Thoracic aorta (tissue), 2 donors: ENCODE measurements around the gene MYADM. TPM values are rescaled to one million over a fixed set of nuclear protein-coding genes. Genes with fewer than 3 reads are reported as not detected.
A peak's percentile ranks its signal among the peaks of the same experiment; 100 is the strongest.

ENCODE experiments used
- ATAC-seq: fragments of 150-250 bp; one replicate; pipeline ENCODE4 v1.8.0; 2017; ENCODE audit warnings: low read depth; ENCODE audit not compliant: insufficient number of reproducible peaks, low FRiP score
- DNase-seq: peaks from one replicate; pipeline ENCODE4 v3.0.0-alpha.2; 2020; ENCODE audit warnings: low spot score
- H3K27ac ChIP-seq, 2 donors: fragments of 200-600 bp; sonication (generic); 1 replicate in 1 of 2; 2 replicates in 1 of 2; pipeline ENCODE4 v1.5.1; 2016; ENCODE audit warnings: mild to moderate bottlenecking in 2 of 2, moderate library complexity in 2 of 2
- H3K27me3 ChIP-seq: fragments of 200-600 bp; sonication (generic); replicated peaks from 2 replicates; pipeline ENCODE4 v1.6.0; 2016; ENCODE audit warnings: mild to moderate bottlenecking; ENCODE audit not compliant: insufficient read depth
- H3K36me3 ChIP-seq: fragments of 200-600 bp; sonication (generic); one replicate; pipeline ENCODE4 v1.5.1; 2016
- H3K4me1 ChIP-seq, 2 donors: fragments of 200-600 bp; sonication (generic); 1 replicate in 1 of 2; 2 replicates in 1 of 2; pipeline versions ENCODE4 v1.5.1 to v1.6.0; 2016; ENCODE audit warnings: low read depth in 2 of 2, mild to moderate bottlenecking in 1 of 2; ENCODE audit not compliant: control insufficient read depth in 1 of 2
- H3K4me3 ChIP-seq: fragments of 200-600 bp; sonication (generic); 2 replicates; pipeline ENCODE4 v1.5.1; 2016; ENCODE audit warnings: mild to moderate bottlenecking
- H3K9me3 ChIP-seq: fragments of 200-600 bp; sonication (generic); 2 replicates; pipeline ENCODE4 v1.5.1; 2016
- total RNA-seq, 2 donors: library from RNA; depleted of rRNA; stranded (reverse); fragments of >200 nt; gene quantifications; one replicate each; pipeline versions ENCODE4 v1.1.0 to v1.2.3, GENCODE V29; 2016
- TF ChIP-seq, protein P1 (sequence below): fragments of 200-600 bp; sonication (generic); IDR thresholded peaks from one replicate; pipeline ENCODE4 v1.5.1; 2019; ENCODE audit warnings: antibody characterized with exemption

MYADM gene
- total RNA-seq, 2 donors from 2014 or later = 151 to 300 TPM

DNA sequence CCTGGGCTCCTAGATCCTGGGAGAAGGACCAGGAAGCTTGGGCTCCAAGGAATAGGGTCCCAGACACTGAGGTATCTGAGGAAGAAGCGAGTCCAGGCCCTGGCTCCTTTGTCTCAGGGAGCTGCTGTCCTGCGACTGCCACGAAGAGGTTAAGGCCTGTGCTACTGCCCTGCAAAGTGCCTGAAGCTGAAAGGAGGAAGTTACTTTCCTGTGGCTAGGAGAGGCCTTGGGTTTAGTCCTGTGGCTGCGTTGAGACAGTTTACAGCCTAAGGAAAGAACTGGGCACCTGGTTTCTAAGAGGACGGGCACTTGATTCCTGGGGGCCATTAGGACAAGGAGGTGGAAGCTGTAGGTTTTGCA, 2.8 kb downstream of the MYADM start:
- H3K27ac ChIP-seq = peak overlapping the region; percentile 94 to 95
- TF ChIP-seq, protein P1, sequence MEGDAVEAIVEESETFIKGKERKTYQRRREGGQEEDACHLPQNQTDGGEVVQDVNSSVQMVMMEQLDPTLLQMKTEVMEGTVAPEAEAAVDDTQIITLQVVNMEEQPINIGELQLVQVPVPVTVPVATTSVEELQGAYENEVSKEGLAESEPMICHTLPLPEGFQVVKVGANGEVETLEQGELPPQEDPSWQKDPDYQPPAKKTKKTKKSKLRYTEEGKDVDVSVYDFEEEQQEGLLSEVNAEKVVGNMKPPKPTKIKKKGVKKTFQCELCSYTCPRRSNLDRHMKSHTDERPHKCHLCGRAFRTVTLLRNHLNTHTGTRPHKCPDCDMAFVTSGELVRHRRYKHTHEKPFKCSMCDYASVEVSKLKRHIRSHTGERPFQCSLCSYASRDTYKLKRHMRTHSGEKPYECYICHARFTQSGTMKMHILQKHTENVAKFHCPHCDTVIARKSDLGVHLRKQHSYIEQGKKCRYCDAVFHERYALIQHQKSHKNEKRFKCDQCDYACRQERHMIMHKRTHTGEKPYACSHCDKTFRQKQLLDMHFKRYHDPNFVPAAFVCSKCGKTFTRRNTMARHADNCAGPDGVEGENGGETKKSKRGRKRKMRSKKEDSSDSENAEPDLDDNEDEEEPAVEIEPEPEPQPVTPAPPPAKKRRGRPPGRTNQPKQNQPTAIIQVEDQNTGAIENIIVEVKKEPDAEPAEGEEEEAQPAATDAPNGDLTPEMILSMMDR = no peak
- peaks cover 36 to 62% of the 10 kb centered on the region in 2 donors for H3K4me1 ChIP-seq
- H3K36me3 ChIP-seq = peaks cover 36% of the 10 kb centered on the region
- DNase-seq (no peak), ATAC-seq (no peak)
- H3K27me3 ChIP-seq = no peaks in the 10 kb centered on the region
- H3K9me3 ChIP-seq = no peaks in the 10 kb centered on the region
- H3K4me3 ChIP-seq = peak overlapping the region; percentile 88

DNA sequence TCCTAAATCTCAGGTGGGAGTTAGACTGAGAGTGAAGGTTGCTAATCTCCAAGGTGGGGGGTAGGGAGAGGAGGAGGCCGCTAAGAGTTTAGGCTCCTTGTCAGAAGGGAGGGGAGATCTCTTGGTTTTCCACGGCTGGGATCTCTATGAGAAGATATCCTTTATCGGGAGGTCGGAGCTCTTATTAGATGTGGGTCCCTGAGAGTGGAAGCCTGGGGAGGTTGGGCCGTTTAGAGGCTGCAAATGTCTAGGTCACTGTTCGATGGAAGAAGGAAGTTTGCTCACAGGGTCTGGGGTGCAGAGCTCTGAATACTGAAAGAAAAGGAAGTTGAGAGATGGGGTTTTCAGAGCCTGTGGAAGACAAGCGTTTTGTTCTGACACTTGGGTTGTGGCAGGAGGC, 3.8 kb downstream of the MYADM start:
- peaks cover 33 to 58% of the 10 kb centered on the region in 2 donors for H3K4me1 ChIP-seq
- no peak overlapping the region for H3K4me3 ChIP-seq

DNA sequence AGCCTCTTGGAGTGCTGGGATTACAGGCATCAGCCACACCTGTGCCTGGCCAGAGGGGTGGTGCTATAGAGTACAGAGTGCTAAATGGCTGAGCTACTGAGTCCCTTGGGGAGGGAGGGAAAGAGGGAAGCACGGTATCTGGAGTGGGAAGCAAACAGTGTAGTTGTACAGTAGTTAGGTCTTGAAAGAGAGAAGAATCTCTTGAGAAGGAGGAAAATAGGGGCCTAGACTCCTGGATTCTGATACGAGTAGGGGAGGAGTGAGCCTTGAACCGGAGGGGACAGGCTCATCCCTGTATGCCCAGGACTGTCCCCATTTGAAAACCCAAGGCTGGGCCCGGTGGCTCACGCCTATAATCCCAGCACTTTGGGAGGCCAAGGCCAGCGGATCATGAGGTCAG, 5.1 kb downstream of the MYADM start:
- DNase-seq (no peak), ATAC-seq (no peak)
- Histone ChIP-seq H3K36me3 (peaks cover 44% of the 10 kb centered on the region), H3K27me3 (no peaks in the 10 kb centered on the region), H3K4me3 (no peak overlapping the region), H3K27ac (no peak overlapping the region), H3K9me3 (no peaks in the 10 kb centered on the region), H3K4me1 (peaks cover 26 to 50% of the 10 kb centered on the region in 2 donors)
- TF ChIP-seq, protein P1 = no peak

More for the DNA sequence above, 3.8 kb downstream of the MYADM start:
- TF ChIP-seq, protein P1 = no peak
- peak overlapping the region in 1 of 2 donors; percentile 8 for H3K27ac ChIP-seq
- H3K27me3 ChIP-seq = no peaks in the 10 kb centered on the region
- H3K36me3 ChIP-seq = peaks cover 41% of the 10 kb centered on the region
- ATAC-seq (no peak), DNase-seq (no peak)
- H3K9me3 ChIP-seq = no peaks in the 10 kb centered on the region

DNA sequence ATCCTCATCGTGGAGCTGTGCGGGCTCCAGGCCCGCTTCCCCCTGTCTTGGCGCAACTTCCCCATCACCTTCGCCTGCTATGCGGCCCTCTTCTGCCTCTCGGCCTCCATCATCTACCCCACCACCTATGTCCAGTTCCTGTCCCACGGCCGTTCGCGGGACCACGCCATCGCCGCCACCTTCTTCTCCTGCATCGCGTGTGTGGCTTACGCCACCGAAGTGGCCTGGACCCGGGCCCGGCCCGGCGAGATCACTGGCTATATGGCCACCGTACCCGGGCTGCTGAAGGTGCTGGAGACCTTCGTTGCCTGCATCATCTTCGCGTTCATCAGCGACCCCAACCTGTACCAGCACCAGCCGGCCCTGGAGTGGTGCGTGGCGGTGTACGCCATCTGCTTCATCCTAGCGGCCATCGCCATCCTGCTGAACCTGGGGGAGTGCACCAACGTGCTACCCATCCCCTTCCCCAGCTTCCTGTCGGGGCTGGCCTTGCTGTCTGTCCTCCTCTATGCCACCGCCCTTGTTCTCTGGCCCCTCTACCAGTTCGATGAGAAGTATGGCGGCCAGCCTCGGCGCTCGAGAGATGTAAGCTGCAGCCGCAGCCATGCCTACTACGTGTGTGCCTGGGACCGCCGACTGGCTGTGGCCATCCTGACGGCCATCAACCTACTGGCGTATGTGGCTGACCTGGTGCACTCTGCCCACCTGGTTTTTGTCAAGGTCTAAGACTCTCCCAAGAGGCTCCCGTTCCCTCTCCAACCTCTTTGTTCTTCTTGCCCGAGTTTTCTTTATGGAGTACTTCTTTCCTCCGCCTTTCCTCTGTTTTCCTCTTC, 6.3 kb downstream of the MYADM start:
- peaks cover 44% of the 10 kb centered on the region for H3K36me3 ChIP-seq

DNA sequence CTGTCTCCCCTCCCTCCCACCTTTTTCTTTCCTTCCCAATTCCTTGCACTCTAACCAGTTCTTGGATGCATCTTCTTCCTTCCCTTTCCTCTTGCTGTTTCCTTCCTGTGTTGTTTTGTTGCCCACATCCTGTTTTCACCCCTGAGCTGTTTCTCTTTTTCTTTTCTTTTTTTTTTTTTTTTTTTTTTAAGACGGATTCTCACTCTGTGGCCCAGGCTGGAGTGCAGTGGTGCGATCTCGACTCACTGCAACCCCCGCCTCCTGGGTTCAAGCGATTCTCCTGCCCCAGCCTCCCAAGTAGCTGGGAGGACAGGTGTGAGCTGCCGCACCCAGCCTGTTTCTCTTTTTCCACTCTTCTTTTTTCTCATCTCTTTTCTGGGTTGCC, 6.9 kb downstream of the MYADM start:
- no peaks in the 10 kb centered on the region for H3K9me3 ChIP-seq
- ATAC-seq = no peak
- DNase-seq = no peak
- no peak overlapping the region for H3K4me3 ChIP-seq
- H3K27ac ChIP-seq = no peak overlapping the region
- H3K27me3 ChIP-seq = no peaks in the 10 kb centered on the region
- H3K36me3 ChIP-seq = peaks cover 44% of the 10 kb centered on the region
- peaks cover 31 to 59% of the 10 kb centered on the region in 2 donors for H3K4me1 ChIP-seq
- TF ChIP-seq, protein P1 = no peak

More for the DNA sequence above, 6.3 kb downstream of the MYADM start:
- Histone ChIP-seq H3K9me3 (no peaks in the 10 kb centered on the region), H3K27me3 (no peaks in the 10 kb centered on the region), H3K4me1 (peaks cover 30 to 53% of the 10 kb centered on the region in 2 donors), H3K27ac (no peak overlapping the region), H3K4me3 (no peak overlapping the region)
- TF ChIP-seq, protein P1 = no peak
- no peak for DNase-seq
- ATAC-seq = no peak
